GM12892 (cell line): ENCODE measurements around the gene KCNH1.

ENCODE experiments used
- POLR2A ChIP-seq: IDR thresholded peaks from 2 replicates; pipeline ENCODE4 v1.6.1; 2011; ENCODE audit warnings: low read depth, low read length, control low read depth
- POLR2AphosphoS5 ChIP-seq: IDR thresholded peaks from 2 replicates; pipeline ENCODE4 v1.6.1; 2011; ENCODE audit warnings: low read depth, low read length, control low read depth

GRCh38 chr1:210689826-210690225 is 444.1 kb downstream of the KCNH1 start:
- no peak for TF ChIP-seq POLR2A
- TF ChIP-seq POLR2AphosphoS5 = no peak
